ENCODE measurements around the gene CATSPERD.

The CATSPERD gene

DNA sequence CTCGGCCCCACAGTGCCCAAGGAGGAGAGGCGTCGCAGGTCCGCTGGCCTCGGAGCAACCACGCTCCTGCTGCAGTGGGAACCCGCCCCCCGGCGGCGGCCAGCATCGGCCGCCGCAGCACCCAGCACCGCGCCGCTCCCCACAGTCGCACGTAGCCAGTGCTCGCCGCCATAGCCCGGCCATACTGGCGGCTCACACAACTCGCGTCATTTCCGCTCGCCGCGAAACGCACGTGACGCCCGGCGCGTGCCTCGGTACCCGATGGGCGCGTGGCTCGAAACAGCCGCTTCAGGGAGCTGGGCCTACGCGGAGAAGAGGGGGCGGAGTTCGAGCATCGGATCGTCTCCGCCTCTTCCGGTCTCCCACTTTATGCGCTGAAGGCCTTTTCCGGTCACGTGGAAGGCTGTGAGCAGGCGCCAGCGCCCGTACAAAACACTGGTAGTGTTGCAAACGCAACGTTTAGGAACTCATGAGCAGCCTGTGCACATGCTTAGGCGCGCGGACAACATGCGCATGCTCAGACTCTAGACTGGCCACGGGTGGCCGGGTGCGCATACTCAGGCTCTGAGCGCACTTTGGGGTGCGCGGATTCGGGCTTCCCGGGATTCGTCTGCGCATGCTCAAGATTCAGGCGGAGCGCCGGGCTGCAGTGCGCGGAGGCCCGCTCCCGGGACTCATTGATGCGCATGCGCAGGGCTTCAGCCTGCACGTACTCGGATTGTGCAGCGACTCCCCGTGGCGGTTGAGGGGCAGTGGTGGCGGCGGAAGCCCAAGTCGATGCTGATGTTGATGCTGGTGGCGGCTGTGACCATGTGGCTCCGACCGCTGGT lies at the start of gene CATSPERD, which contains the start of gene LONP1:
TSS of gene CATSPERD (plus strand) at position 677 of the 830 bp plus-strand sequence. CDS start at position 778, 101 bp downstream.
TSS of gene LONP1 (minus strand) at position 186 of the 830 bp plus-strand sequence. CDS start at position 172, 14 bp downstream.
- peak; percentile 93 for DNase-seq (ENCODE audit: low read depth, low spot score)
- H3K27ac ChIP-seq = peak within 1 kb of the TSS; percentile 99

DNA sequence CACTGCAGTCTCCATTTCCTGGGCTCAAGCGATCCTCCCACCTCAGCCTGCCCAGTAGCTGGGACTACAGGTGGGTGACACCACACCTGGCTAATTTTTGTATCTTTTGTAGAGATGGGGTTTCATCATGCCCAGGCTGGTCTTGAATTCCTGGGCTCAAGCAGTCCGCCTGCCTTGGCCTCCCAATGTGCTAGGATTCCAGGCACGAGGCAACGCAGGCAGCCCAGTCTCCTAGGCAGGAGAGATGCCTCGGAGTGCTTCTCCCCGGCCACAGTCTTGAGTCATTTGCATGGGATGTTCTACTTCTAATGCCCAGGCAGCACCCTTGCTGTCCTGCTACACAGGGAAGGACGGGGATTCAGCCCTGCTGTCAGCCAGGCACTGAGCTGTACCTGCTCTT lies 48.8 kb upstream of the CATSPERD start:
- H3K27ac ChIP-seq = no peak overlapping the region
- DNase-seq (ENCODE audit: low read depth, low spot score) = no peak

GRCh38 chr19:5672708-5673459 lies 47.6 kb upstream of the CATSPERD start:
- no peak overlapping the region for H3K27ac ChIP-seq
- DNase-seq (ENCODE audit: low read depth, low spot score) = no peak

GRCh38 chr19:5673752-5674151 lies 46.7 kb upstream of the CATSPERD start:
- H3K27ac ChIP-seq = no peak overlapping the region
- no peak for DNase-seq (ENCODE audit: low read depth, low spot score)

- DNase-seq (ENCODE audit: low read depth, low spot score) = no peak
- no peak overlapping the region for H3K27ac ChIP-seq
Observed at GRCh38 chr19:5674714-5675113, 45.7 kb upstream of the CATSPERD start.

DNA sequence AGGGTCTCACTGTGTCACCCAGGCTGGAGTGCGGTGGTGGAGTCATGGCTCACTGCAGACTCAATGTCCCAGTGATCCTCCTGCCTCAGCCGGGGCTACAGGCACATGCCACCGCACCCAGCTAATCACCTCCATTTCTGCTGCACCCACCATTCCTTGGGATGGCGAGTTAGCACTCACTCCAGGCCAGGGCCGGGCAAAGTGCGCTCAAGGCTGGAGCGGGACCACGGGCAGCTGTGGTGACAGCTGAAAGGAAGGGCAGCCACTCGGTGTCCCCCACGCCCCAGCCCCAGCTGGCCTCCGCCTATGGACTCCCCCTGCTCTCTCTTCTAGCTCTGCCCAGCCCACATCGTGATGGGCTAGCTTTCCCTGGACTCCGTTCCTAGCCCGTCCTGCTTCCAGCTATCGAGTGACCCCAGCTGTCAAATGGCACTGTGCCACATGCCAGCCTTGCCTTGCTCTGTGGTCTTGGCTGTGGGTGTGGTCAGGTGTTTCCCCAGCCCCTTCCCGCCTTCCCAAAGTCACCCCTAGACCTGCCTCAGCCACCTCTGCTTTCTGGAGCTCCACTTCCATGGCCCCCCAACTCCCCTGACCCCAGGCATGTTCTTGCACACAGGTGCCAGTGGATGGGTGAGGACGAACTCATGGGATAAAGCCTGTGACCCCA lies 44.2 kb upstream of the CATSPERD start:
- no peak for DNase-seq (ENCODE audit: low read depth, low spot score)
- H3K27ac ChIP-seq = no peak overlapping the region

DNA sequence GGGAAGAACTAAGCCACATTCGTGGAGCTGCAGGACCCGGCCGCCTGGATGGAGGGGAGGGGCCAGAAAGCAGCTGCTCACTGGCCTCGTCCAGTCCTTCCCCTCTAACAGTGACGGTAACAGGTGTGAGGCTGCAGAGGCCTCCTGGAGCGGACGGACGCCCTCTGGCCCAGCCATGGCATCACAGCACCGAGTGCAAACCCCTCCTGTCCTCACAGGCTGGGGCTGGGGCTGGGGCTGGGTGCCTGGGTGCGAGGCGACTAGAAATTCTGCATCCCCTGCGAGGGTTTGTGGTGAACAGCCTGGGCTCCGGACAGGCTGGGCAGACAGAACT lies 43.7 kb upstream of the CATSPERD start:
- H3K27ac ChIP-seq = no peak overlapping the region
- DNase-seq (ENCODE audit: low read depth, low spot score) = no peak

DNA sequence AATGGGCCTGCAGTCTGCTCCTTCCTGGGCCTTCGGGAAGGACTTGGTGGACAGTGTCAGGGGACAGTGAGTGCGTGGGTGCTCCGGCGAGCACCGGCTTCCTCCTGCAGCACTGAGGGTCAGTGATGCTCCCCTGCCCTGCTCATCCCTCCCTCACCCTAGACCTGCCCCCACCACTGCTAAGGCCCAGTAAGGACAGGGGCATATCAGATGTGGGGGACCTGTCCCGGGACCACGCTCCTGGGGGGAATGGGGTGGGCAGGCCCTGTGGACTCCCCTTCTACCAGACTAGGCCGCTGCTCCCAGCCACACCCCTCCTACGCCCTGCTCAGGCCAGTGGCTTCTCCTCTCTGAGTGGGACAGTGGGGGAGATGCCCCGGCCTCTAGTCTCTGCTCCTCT lies 43.3 kb upstream of the CATSPERD start:
- H3K27ac ChIP-seq = no peak overlapping the region
- no peak for DNase-seq (ENCODE audit: low read depth, low spot score)

- no peak overlapping the region for H3K27ac ChIP-seq
- DNase-seq (ENCODE audit: low read depth, low spot score) = no peak
Observed at GRCh38 chr19:5677580-5677979, 42.9 kb upstream of the CATSPERD start.

GRCh38 chr19:5678071-5678718 lies 42.2 kb upstream of the CATSPERD start:
- DNase-seq (ENCODE audit: low read depth, low spot score) = no peak
- no peak overlapping the region for H3K27ac ChIP-seq

- DNase-seq (ENCODE audit: low read depth, low spot score) = no peak
Observed at GRCh38 chr19:5679289-5680083, 41.0 kb upstream of the CATSPERD start.

DNA sequence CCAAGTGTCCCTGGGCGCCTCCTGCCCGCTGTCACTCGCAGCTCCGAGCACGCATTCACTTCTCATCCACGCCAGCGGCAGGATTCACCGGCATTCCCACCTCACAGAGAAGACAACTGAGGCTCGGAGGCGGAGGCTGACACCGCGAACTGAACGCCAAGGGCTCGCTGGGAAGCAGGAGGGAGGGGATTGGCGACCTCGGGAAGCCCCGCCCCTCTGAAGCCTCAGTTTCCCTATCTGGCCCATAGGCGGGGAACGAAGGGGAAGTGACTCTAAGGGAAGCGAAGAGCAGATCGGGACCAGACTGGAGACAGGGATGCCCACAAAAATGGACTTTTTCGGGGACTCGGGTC lies 40.4 kb upstream of the CATSPERD start:
- DNase-seq (ENCODE audit: low read depth, low spot score) = no peak
- H3K27ac ChIP-seq = peak overlapping the region; percentile 70

More at GRCh38 chr19:5679289-5680083, 41.0 kb upstream of the CATSPERD start:
- peak overlapping the region; percentile 70 for H3K27ac ChIP-seq

- H3K27ac ChIP-seq = peak within 1 kb of the TSS; percentile 70
- peak; percentile 94 for DNase-seq (ENCODE audit: low read depth, low spot score)
Observed at GRCh38 chr19:5680437-5681368, 39.7 kb upstream of the CATSPERD start, which contains the start of the genes HSD11B1L and MICOS13. Gene HSD11B1L, plus strand, starts transcription at chr19:5681027. Its CDS starts 3,806 bp downstream, at chr19:5684833. Gene MICOS13, minus strand, starts transcription at chr19:5680516. Its CDS starts 30 bp downstream, at chr19:5680486.

GRCh38 chr19:5681391-5682106 lies 38.9 kb upstream of the CATSPERD start:
- DNase-seq (ENCODE audit: low read depth, low spot score) = no peak
- H3K27ac ChIP-seq = no peak overlapping the region

- no peak for DNase-seq (ENCODE audit: low read depth, low spot score)
- no peak overlapping the region for H3K27ac ChIP-seq
Observed at GRCh38 chr19:5682107-5682482, 38.3 kb upstream of the CATSPERD start.

- no peak for DNase-seq (ENCODE audit: low read depth, low spot score)
- peak overlapping the region; percentile 10 for H3K27ac ChIP-seq
Observed at GRCh38 chr19:5683177-5683886, 37.1 kb upstream of the CATSPERD start.
